MM.1S (cell line): ENCODE data around the gene SUSD2.

Experiments
- CTCF ChIP-seq: fragments of 300-600 bp; sonication (generic); IDR thresholded peaks from 2 replicates; pipeline ENCODE4 v1.5.1; 2016; ENCODE audit warnings: antibody characterized with exemption, low read length, mixed read lengths
- EZH2 ChIP-seq: fragments of 300-600 bp; sonication (generic); optimal IDR thresholded peaks from 2 replicates; pipeline ENCODE3; 2017; ENCODE audit warnings: low read depth, mild to moderate bottlenecking, antibody characterized with exemption, low read length, mixed read lengths
- EZH2phosphoT487 ChIP-seq: fragments of 300-600 bp; sonication (generic); IDR thresholded peaks from 2 replicates; pipeline ENCODE4 v1.6.1; 2018; ENCODE audit warnings: antibody characterized with exemption, low read length

DNA sequence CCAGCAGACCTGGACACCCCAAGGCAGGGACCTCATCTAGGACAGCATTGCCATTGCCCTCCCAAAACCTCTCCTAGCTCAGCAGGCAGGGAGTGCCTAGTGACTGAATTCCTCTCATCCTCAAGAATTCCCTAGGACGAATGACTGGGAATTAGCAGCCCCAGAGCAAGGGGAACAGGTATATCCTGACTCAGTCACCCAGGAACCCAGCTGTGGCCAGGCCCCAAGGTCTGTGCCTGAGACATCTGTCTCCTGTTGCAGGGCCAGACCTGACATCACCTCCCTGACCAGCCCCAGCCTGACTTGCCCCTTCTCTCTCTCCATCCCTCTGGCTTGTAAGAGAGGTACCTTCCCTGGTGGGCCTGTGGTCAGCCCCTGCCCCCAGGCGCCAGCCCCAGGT is 39.0 kb upstream of the SUSD2 start:
- no peak for TF ChIP-seq CTCF
- no peak for TF ChIP-seq EZH2
- no peak for TF ChIP-seq EZH2phosphoT487
